HG02938 (cell line): Measurements from ENCODE around the gene PARP6.

Experiments used
- ATAC-seq: cut with Tn5 transposase; IDR thresholded peaks from one replicate; pipeline ENCODE4 v1.9.1; 2021; ENCODE audit warnings: mild to moderate bottlenecking, moderate library complexity; ENCODE audit not compliant: unreplicated experiment

Gene PARP6

DNA sequence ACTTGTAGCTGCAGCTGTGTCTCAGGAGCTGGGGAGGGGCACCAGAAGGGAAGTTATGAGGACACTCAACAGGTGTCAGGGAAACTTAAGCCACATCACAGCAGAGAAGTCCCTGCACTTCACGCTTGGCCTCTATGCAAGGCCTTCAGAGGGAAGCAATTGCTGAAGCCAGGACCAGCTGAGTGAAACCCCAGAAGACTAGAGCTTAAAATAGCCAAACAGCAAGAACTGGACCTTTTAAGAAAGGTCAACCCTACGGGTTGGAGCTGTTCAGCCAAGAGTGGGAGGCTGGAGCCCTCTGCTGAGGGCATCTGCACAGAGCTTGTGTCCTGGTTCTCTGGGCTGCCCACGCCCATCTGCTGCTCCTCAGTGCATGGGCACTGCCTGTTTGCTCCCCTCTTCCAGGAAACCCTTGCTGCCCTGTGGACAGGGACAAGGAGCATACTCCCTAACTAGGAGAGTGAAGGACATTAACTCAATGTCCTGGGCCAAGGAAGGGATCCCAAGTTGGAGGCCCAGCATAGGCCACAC is 70.9 kb downstream of the PARP6 start:
- ATAC-seq = no peak

GRCh38 chr15:72200395-72201237 is 71.7 kb downstream of the PARP6 start:
- no peak for ATAC-seq

DNA sequence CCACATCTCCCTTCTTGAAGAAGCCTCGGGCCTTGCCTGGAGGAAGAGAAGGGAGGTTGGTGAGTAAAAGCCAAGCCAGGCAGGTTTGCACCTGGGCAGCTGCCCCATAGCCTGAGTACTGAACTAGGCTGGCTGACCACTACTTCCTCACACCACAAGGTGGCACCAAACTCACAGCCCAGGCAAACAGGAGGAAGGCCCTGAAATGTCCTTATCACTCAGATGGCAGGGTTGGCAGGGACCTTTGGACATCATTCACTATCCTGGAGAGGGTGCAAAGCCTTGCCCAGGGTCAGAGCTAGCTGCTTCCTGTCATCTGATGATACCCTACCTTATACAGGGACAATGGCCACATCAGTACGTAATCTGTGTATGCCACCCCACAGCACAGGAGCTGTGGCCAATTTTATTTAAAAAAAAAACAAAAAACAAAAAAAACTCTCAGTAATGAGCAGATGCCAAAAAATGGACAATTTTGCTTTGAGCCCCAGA is 72.6 kb downstream of the PARP6 start:
- peak; percentile 40 for ATAC-seq

- ATAC-seq = no peak
These were observed 73.2 kb downstream of the PARP6 start for GRCh38 chr15:72199205-72199515.

GRCh38 chr15:72198356-72199204 is 73.8 kb downstream of the PARP6 start:
- no peak for ATAC-seq

GRCh38 chr15:72197460-72198355 is 74.6 kb downstream of the PARP6 start, which contains the start of gene GRAMD2A:
GRAMD2A (minus strand) TSS chr15:72197787.
- no peak for ATAC-seq

DNA sequence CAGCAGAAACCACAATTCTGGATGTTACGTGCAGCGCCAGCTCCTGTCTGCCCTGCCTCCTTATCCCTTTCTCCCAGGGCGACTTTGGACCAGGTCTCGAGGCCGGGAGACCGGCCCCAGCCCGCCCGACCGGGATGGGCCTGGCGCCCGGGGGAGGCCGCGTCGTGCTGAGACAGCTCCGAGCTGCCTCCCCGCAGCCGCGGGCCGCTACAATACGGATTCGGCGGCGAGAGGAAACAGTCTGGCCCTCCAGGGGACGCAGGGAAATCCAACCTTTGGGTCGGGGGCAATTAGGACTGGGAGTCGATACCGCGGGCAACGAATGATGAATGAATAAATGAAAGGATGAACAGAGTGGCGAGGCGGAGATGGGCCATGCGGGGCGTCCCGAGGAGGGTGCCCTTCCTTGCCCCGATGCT is 75.3 kb downstream of the PARP6 start:
- ATAC-seq = no peak

- no peak for ATAC-seq
These were observed 75.8 kb downstream of the PARP6 start for GRCh38 chr15:72196409-72197040.

GRCh38 chr15:72195101-72195511 is 77.2 kb downstream of the PARP6 start:
- ATAC-seq = no peak

- no peak for ATAC-seq
These were observed 78.4 kb downstream of the PARP6 start for GRCh38 chr15:72193836-72194396.

- no peak for ATAC-seq
These were observed 79.9 kb downstream of the PARP6 start for GRCh38 chr15:72192416-72192815.
